Measurements from ENCODE around the gene FOXP2.
"Not testable (repeated sequence)": the region's sequence is repeated elsewhere in the genome, so short reads cannot be mapped to it uniquely, and the experiment has no call there.

FOXP2 gene

GRCh38 chr7:114487174-114487573, 72.6 kb downstream of the FOXP2 start:
- TF ChIP-seq, protein P1, sequence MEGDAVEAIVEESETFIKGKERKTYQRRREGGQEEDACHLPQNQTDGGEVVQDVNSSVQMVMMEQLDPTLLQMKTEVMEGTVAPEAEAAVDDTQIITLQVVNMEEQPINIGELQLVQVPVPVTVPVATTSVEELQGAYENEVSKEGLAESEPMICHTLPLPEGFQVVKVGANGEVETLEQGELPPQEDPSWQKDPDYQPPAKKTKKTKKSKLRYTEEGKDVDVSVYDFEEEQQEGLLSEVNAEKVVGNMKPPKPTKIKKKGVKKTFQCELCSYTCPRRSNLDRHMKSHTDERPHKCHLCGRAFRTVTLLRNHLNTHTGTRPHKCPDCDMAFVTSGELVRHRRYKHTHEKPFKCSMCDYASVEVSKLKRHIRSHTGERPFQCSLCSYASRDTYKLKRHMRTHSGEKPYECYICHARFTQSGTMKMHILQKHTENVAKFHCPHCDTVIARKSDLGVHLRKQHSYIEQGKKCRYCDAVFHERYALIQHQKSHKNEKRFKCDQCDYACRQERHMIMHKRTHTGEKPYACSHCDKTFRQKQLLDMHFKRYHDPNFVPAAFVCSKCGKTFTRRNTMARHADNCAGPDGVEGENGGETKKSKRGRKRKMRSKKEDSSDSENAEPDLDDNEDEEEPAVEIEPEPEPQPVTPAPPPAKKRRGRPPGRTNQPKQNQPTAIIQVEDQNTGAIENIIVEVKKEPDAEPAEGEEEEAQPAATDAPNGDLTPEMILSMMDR (IDR thresholded peaks at IDR 0.05): no peak
- Histone ChIP-seq H3K27ac (no peak overlapping the region), H3K36me3 (ENCODE audit: control insufficient read depth, insufficient read depth, low read length) (no peaks in the 10 kb centered on the region), H3K9me3 (ENCODE audit: control insufficient read depth, low read length) (no peaks in the 10 kb centered on the region), H3K79me2 (no peaks in the 10 kb centered on the region), H3K4me3 (ENCODE audit: low read depth, low read length) (no peak overlapping the region), H3K4me2 (ENCODE audit: low read length) (no peak overlapping the region), H2AFZ (no peak overlapping the region), H3K27me3 (ENCODE audit: control insufficient read depth, insufficient read depth, low read length) (no peaks in the 10 kb centered on the region), H3K9ac (no peak overlapping the region), H3K4me1 (no peaks in the 10 kb centered on the region)

DNA sequence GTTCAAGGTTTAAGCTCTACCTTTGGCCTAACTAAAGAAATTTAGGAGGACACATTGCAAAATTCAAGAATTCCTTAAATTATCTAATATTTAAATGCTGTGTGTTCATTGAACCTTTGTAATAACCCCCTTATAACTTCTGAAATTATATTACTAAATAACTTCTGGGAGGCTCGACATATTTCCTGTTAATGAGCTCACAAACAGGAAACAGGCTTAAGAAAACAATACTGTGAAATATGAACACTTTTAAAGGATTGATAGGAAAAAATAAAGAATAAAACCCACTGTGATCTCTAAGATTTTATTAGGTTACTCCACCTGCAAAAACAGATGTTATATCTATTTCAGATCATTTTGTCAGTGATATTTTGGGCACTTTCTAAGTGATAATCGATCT, 74.1 kb downstream of the FOXP2 start:
- no peak overlapping the region for H2AFZ ChIP-seq
- H3K36me3 ChIP-seq (ENCODE audit: control insufficient read depth, insufficient read depth, low read length): no peaks in the 10 kb centered on the region
- H3K27ac ChIP-seq: no peak overlapping the region
- H3K4me1 ChIP-seq: no peaks in the 10 kb centered on the region
- no peaks in the 10 kb centered on the region for H3K9me3 ChIP-seq (ENCODE audit: control insufficient read depth, low read length)
- H3K4me3 ChIP-seq (ENCODE audit: low read depth, low read length): no peak overlapping the region
- TF ChIP-seq, protein P1 (IDR thresholded peaks at IDR 0.05): no peak
- H3K79me2 ChIP-seq: no peaks in the 10 kb centered on the region
- no peak overlapping the region for H3K9ac ChIP-seq
- no peaks in the 10 kb centered on the region for H3K27me3 ChIP-seq (ENCODE audit: control insufficient read depth, insufficient read depth, low read length)
- no peak overlapping the region for H3K4me2 ChIP-seq (ENCODE audit: low read length)

DNA sequence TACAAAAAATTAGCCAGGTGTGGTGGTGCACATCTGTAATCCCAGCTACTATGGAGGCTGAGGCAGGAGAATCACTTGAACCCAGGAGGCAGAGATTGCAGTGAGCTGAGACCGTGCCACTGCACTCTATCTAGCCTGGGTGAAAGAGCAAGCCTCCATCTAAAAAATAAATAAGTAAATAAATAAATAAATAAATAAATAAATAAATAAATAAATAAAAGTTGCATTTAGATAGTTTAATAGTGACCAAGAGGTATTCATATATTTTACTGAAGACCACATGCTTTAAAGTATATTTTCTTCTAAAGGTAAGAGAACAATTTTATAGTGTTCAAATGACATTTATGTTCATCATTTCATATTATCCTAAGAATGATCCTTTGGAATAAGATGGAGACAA, 82.9 kb downstream of the FOXP2 start:
- H3K4me1 ChIP-seq; H3K4me3 ChIP-seq (ENCODE audit: low read depth, low read length); H3K79me2 ChIP-seq; H3K36me3 ChIP-seq (ENCODE audit: control insufficient read depth, insufficient read depth, low read length); H2AFZ ChIP-seq; H3K9ac ChIP-seq; H3K4me2 ChIP-seq (ENCODE audit: low read length); H3K27ac ChIP-seq; H3K9me3 ChIP-seq (ENCODE audit: control insufficient read depth, low read length); H3K27me3 ChIP-seq (ENCODE audit: control insufficient read depth, insufficient read depth, low read length): not testable (repeated sequence)

DNA sequence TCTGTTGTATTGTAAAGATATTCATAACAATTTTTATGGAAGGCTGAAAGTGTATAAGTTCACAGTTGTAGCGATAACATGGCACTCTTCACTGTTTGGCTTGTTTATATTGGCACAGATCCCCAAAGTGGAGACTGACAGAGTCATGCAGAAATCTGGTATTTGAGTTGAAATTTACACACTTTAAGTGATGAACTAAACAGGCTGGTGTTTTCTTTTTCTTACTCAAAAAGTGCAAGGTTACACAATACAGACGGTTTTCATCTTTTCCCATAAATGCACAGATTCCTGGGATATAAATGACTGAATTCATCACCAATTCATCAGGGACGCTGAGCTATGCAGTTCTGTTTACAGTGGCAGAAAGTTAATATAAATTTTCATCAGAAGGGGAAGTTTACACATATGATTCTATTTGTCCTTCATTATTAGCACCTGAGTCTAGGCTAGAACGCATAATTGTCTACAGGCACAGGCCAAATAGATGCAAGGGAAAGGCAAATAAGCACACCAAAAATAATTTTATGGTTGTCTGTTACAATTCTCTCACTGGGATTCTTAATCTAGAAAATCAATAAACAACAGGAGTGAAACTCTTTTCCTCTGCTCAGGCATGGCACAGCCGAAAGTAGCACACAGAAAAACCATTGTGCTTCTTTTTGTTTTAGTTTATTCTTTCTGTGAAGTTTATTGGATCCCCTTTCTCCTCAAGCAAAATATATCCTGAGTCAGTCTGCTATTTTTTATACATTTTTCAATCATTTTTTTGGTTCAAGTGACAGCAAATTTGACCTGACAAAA, 88.0 kb downstream of the FOXP2 start:
- no peak overlapping the region for H2AFZ ChIP-seq
- H3K9me3 ChIP-seq (ENCODE audit: control insufficient read depth, low read length): no peaks in the 10 kb centered on the region
- H3K4me3 ChIP-seq (ENCODE audit: low read depth, low read length): no peak overlapping the region
- H3K9ac ChIP-seq: no peak overlapping the region
- no peaks in the 10 kb centered on the region for H3K79me2 ChIP-seq
- TF ChIP-seq, protein P1 (IDR thresholded peaks at IDR 0.05): no peak
- no peaks in the 10 kb centered on the region for H3K4me1 ChIP-seq
- H3K27me3 ChIP-seq (ENCODE audit: control insufficient read depth, insufficient read depth, low read length): no peaks in the 10 kb centered on the region
- no peak overlapping the region for H3K4me2 ChIP-seq (ENCODE audit: low read length)
- H3K36me3 ChIP-seq (ENCODE audit: control insufficient read depth, insufficient read depth, low read length): no peaks in the 10 kb centered on the region
- H3K27ac ChIP-seq: no peak overlapping the region

- H3K27ac ChIP-seq: no peak overlapping the region
- H3K4me1 ChIP-seq: no peaks in the 10 kb centered on the region
- TF ChIP-seq, protein P1 (IDR thresholded peaks at IDR 0.05): no peak
- no peak overlapping the region for H3K9ac ChIP-seq
- H3K4me3 ChIP-seq (ENCODE audit: low read depth, low read length): no peak overlapping the region
- no peaks in the 10 kb centered on the region for H3K9me3 ChIP-seq (ENCODE audit: control insufficient read depth, low read length)
- no peaks in the 10 kb centered on the region for H3K27me3 ChIP-seq (ENCODE audit: control insufficient read depth, insufficient read depth, low read length)
- no peak overlapping the region for H2AFZ ChIP-seq
- no peak overlapping the region for H3K4me2 ChIP-seq (ENCODE audit: low read length)
- H3K79me2 ChIP-seq: no peaks in the 10 kb centered on the region
- H3K36me3 ChIP-seq (ENCODE audit: control insufficient read depth, insufficient read depth, low read length): no peaks in the 10 kb centered on the region
These were observed 90.0 kb downstream of the FOXP2 start for GRCh38 chr7:114504586-114504985.
